Left cardiac atrium (tissue), 4 donors: Measurements from ENCODE around the gene NIPSNAP2. TPM values are rescaled to one million over a fixed set of nuclear protein-coding genes. Genes with fewer than 3 reads are reported as not detected.
"Not testable (repeated sequence)": the region's sequence is repeated elsewhere in the genome, so short reads cannot be mapped to it uniquely, and the experiment has no call there.

ENCODE experiments used
- ATAC-seq, 2 donors: fragments of 200-7000 bp; cut with Tn5 transposase; one replicate each; pipeline ENCODE4 v1.9.1; 2020; ENCODE audit warnings: mild to moderate bottlenecking in 2 of 2, moderate library complexity in 2 of 2
- DNase-seq: peaks from one replicate; pipeline ENCODE4 v3.0.0-alpha.2; 2020
- intact Hi-C, 2 donors: fragments of 100-400 bp; cut with DNase I; formaldehyde crosslinking; loops; one replicate each; pipeline versions ENCODE4 v1.14.1 to v1.15.1; 2022 to 2023
- total RNA-seq, 2 donors: library from RNA; stranded (reverse); fragmentation: NEBNext Ultra II Directional; extraction: Animal tissue kit (Norgen Biotek cat#: 25700); gene quantifications; one replicate each; pipeline ENCODE4 v1.2.1, GENCODE V29; 2021
- donor health status: DM: no; HTN: yes; CAD: no.
- donor health status: DM: no; HTN: yes; CAD: no; lungs with severe emphysema.
- donor health status: DM: yes; HTN: yes; CAD: no.
- donor health status: Dilated cardiomyopathy.

The NIPSNAP2 gene
- total RNA-seq, 2 donors from 2014 or later: 196 to 205 TPM

GRCh38 chr7:55970561-55970960 is 6.2 kb downstream of the NIPSNAP2 start:
- intact Hi-C loops: no loop called here
- ATAC-seq: peak; percentile 9 to 29
- no peak for DNase-seq

- DNase-seq (no peak), ATAC-seq (peak; percentile 78 to 83)
- intact Hi-C loops: no loop called here
Observed at GRCh38 chr7:55970978-55971377, 6.6 kb downstream of the NIPSNAP2 start.

GRCh38 chr7:55973747-55974250 is 9.4 kb downstream of the NIPSNAP2 start:
- intact Hi-C loops: no loop called here
- ATAC-seq (no peak), DNase-seq (no peak)

- intact Hi-C loops: no loop called here
- peak in 1 of 2 donors; percentile 75 for ATAC-seq
Observed at GRCh38 chr7:55975988-55976633, 11.7 kb downstream of the NIPSNAP2 start.

GRCh38 chr7:55977831-55978230 is 13.4 kb downstream of the NIPSNAP2 start:
- no peak for DNase-seq
- no peak for ATAC-seq
- intact Hi-C loops: no loop called here

More at GRCh38 chr7:55975988-55976633, 11.7 kb downstream of the NIPSNAP2 start:
- no peak for DNase-seq

- ATAC-seq (no peak), DNase-seq (no peak)
- intact Hi-C loops: loop anchor here in 1 of 2 donors (5.0 kb wide), 1 partner anchor 77 kb away; no protein-coding TSS in a partner anchor
Observed at GRCh38 chr7:55980266-55980665, 15.9 kb downstream of the NIPSNAP2 start.

GRCh38 chr7:55983537-55983936 is 19.2 kb downstream of the NIPSNAP2 start:
- intact Hi-C loops: loop anchor here in 1 of 2 donors (5.0 kb wide), 1 partner anchor 74 kb away; no protein-coding TSS in a partner anchor
- ATAC-seq: no peak
- DNase-seq: no peak

- ATAC-seq (no peak), DNase-seq (no peak)
- intact Hi-C loops: no loop called here
Observed at GRCh38 chr7:55992346-55992745, 28.0 kb downstream of the NIPSNAP2 start.

GRCh38 chr7:55996856-55997500 is 32.6 kb downstream of the NIPSNAP2 start:
- no peak for DNase-seq
- intact Hi-C loops: no loop called here
- no peak for ATAC-seq

GRCh38 chr7:56003749-56004148 is 39.4 kb downstream of the NIPSNAP2 start:
- ATAC-seq: no peak

GRCh38 chr7:56007167-56007652 is 42.8 kb downstream of the NIPSNAP2 start:
- DNase-seq: no peak
- ATAC-seq: no peak
- intact Hi-C loops: loop anchor here (2.0 to 10.0 kb wide), 2 partner anchors 66 to 68 kb away; no protein-coding TSS in a partner anchor

More at GRCh38 chr7:56003749-56004148, 39.4 kb downstream of the NIPSNAP2 start:
- intact Hi-C loops: loop anchor here in 1 of 2 donors (10.0 kb wide), 1 partner anchor 71 kb away; no protein-coding TSS in a partner anchor
- no peak for DNase-seq

- DNase-seq: no peak
- ATAC-seq: no peak
- intact Hi-C loops: loop anchor here (2.0 to 10.0 kb wide), 2 partner anchors 65 to 67 kb away; no protein-coding TSS in a partner anchor
Observed at GRCh38 chr7:56007891-56008290, 43.5 kb downstream of the NIPSNAP2 start.

- intact Hi-C loops: loop anchor here in 1 of 2 donors (10.0 kb wide), 1 partner anchor 65 kb away; no protein-coding TSS in a partner anchor
- ATAC-seq: no peak
- no peak for DNase-seq
Observed at GRCh38 chr7:56009695-56010094, 45.3 kb downstream of the NIPSNAP2 start.

GRCh38 chr7:56017015-56017414 is 52.6 kb downstream of the NIPSNAP2 start:
- intact Hi-C loops, ATAC-seq, DNase-seq: not testable (repeated sequence)

GRCh38 chr7:56019501-56019900 is 55.1 kb downstream of the NIPSNAP2 start:
- DNase-seq: no peak
- intact Hi-C loops: no loop called here
- no peak for ATAC-seq

GRCh38 chr7:56023500-56023899 is 59.1 kb downstream of the NIPSNAP2 start:
- DNase-seq (no peak), ATAC-seq (no peak)
- intact Hi-C loops: no loop called here

GRCh38 chr7:56026538-56026937 is 62.2 kb downstream of the NIPSNAP2 start:
- intact Hi-C loops: no loop called here
- ATAC-seq: no peak

GRCh38 chr7:56028942-56029630 is 64.7 kb downstream of the NIPSNAP2 start:
- intact Hi-C loops: no loop called here
- no peak for ATAC-seq
- DNase-seq: no peak

More at GRCh38 chr7:56026538-56026937, 62.2 kb downstream of the NIPSNAP2 start:
- no peak for DNase-seq

GRCh38 chr7:56030340-56030739 is 66.0 kb downstream of the NIPSNAP2 start:
- DNase-seq (no peak), ATAC-seq (no peak)
- intact Hi-C loops: no loop called here
